DOHH2 (cell line): ENCODE data around the gene ANKRD66.

Source experiments
- H3F3A ChIP-seq: fragments of 200-600 bp; sonication (generic), shearing (Covaris generic); 2 replicates; pipeline ENCODE4 v1.6.0; 2016; ENCODE audit warnings: antibody characterized with exemption, mild to moderate bottlenecking; ENCODE audit not compliant: control insufficient read depth, insufficient read depth
- H3K27ac ChIP-seq: fragments of 200-600 bp; sonication (generic); 2 replicates; pipeline ENCODE4 v1.5.1; 2014; ENCODE audit warnings: low read depth, mild to moderate bottlenecking, low read length, moderate library complexity
- H3K27me3 ChIP-seq: fragments of 200-600 bp; sonication (generic); 2 replicates; pipeline ENCODE4 v1.6.1; 2014; ENCODE audit warnings: mild to moderate bottlenecking, low read length, mixed read lengths; ENCODE audit not compliant: control insufficient read depth
- H3K36me3 ChIP-seq: fragments of 200-600 bp; sonication (generic); 2 replicates; pipeline ENCODE4 v1.6.1; 2014; ENCODE audit warnings: mild to moderate bottlenecking, low read length, moderate library complexity, mixed read lengths; ENCODE audit not compliant: control insufficient read depth
- H3K4me1 ChIP-seq: fragments of 200-600 bp; sonication (generic); 2 replicates; pipeline ENCODE4 v1.6.1; 2014; ENCODE audit warnings: mild to moderate bottlenecking, low read length, mixed read lengths; ENCODE audit not compliant: control insufficient read depth
- H3K4me2 ChIP-seq: fragments of 200-600 bp; sonication (generic); 2 replicates; pipeline ENCODE4 v1.6.0; 2014; ENCODE audit warnings: mild to moderate bottlenecking, low read length, moderate library complexity
- H3K4me3 ChIP-seq: fragments of 200-600 bp; sonication (generic); 2 replicates; pipeline ENCODE4 v1.5.1; 2014; ENCODE audit warnings: mild to moderate bottlenecking, low read length, mixed read lengths
- H3K79me2 ChIP-seq: fragments of 200-600 bp; sonication (generic); 2 replicates; pipeline ENCODE4 v1.6.1; 2014; ENCODE audit warnings: mild to moderate bottlenecking, low read length, mixed read lengths; ENCODE audit not compliant: control insufficient read depth
- H3K9me2 ChIP-seq: fragments of 200-600 bp; sonication (generic); replicated peaks from 2 replicates; pipeline ENCODE4 v1.6.1; 2014; ENCODE audit warnings: mild to moderate bottlenecking, low read length, mixed read lengths; ENCODE audit not compliant: control insufficient read depth
- H3K9me3 ChIP-seq: fragments of 200-600 bp; sonication (generic); 2 replicates; pipeline ENCODE4 v1.6.1; 2014; ENCODE audit warnings: antibody characterized with exemption, low read length, mixed read lengths; ENCODE audit not compliant: control insufficient read depth, insufficient read depth
- H4K20me1 ChIP-seq: fragments of 200-600 bp; sonication (generic); 2 replicates; pipeline ENCODE4 v1.6.0; 2014; ENCODE audit warnings: low read depth, mild to moderate bottlenecking, antibody characterized with exemption, low read length, moderate library complexity; ENCODE audit not compliant: control insufficient read depth, insufficient read depth
- CTCF ChIP-seq: fragments of 200-600 bp; sonication (generic); IDR thresholded peaks from one replicate; pipeline ENCODE4 v1.5.1; 2014; ENCODE audit warnings: antibody characterized with exemption, mild to moderate bottlenecking, low read depth, low read length; ENCODE audit not compliant: poor library complexity, severe bottlenecking
- EZH2phosphoT487 ChIP-seq: fragments of 200-600 bp; sonication (generic); IDR thresholded peaks from 2 replicates; pipeline ENCODE4 v1.6.1; 2017; ENCODE audit warnings: borderline replicate concordance, mild to moderate bottlenecking, antibody characterized with exemption, low read length, moderate library complexity, mixed read lengths

ANKRD66 gene

GRCh38 chr6:46711491-46711890 is 35.2 kb upstream of the ANKRD66 start:
- H3K27me3 ChIP-seq = no peaks in the 10 kb centered on the region
- no peaks in the 10 kb centered on the region for H3K9me3 ChIP-seq
- H3K79me2 ChIP-seq = no peaks in the 10 kb centered on the region
- no peak overlapping the region for H3K27ac ChIP-seq
- no peaks in the 10 kb centered on the region for H4K20me1 ChIP-seq
- no peak overlapping the region for H3K4me2 ChIP-seq
- H3K9me2 ChIP-seq = no peaks in the 10 kb centered on the region; the same call in 1 of the 2 replicates
- no peaks in the 10 kb centered on the region for H3F3A ChIP-seq
- no peaks in the 10 kb centered on the region for H3K36me3 ChIP-seq
- no peak for TF ChIP-seq CTCF
- TF ChIP-seq EZH2phosphoT487 = no peak
- H3K4me3 ChIP-seq = no peak overlapping the region
- no peaks in the 10 kb centered on the region for H3K4me1 ChIP-seq

GRCh38 chr6:46715141-46715540 is 31.6 kb upstream of the ANKRD66 start:
- Histone ChIP-seq H3K27ac (no peak overlapping the region), H3K4me2 (no peak overlapping the region), H3F3A (no peaks in the 10 kb centered on the region), H3K4me3 (no peak overlapping the region), H3K36me3 (no peaks in the 10 kb centered on the region), H3K79me2 (no peaks in the 10 kb centered on the region), H3K9me3 (no peaks in the 10 kb centered on the region), H3K27me3 (no peaks in the 10 kb centered on the region), H3K9me2 (no peaks in the 10 kb centered on the region; the same call in 1 of the 2 replicates), H4K20me1 (no peaks in the 10 kb centered on the region), H3K4me1 (no peaks in the 10 kb centered on the region)
- no peak for TF ChIP-seq EZH2phosphoT487
- no peak for TF ChIP-seq CTCF

- Histone ChIP-seq H3K36me3 (no peaks in the 10 kb centered on the region), H3K4me2 (no peak overlapping the region), H3K4me3 (no peak overlapping the region), H3K9me3 (no peaks in the 10 kb centered on the region), H3K27ac (no peak overlapping the region), H3K79me2 (no peaks in the 10 kb centered on the region), H4K20me1 (no peaks in the 10 kb centered on the region), H3F3A (no peaks in the 10 kb centered on the region), H3K27me3 (no peaks in the 10 kb centered on the region), H3K4me1 (no peaks in the 10 kb centered on the region), H3K9me2 (no peaks in the 10 kb centered on the region; the same call in 1 of the 2 replicates)
- no peak for TF ChIP-seq CTCF
- no peak for TF ChIP-seq EZH2phosphoT487
Measured at GRCh38 chr6:46719099-46719498, 27.6 kb upstream of the ANKRD66 start.
